Endothelial cell of umbilical vein (primary cell): ENCODE data around the gene SETD6. TPM values are rescaled to one million over a fixed set of nuclear protein-coding genes. Genes with fewer than 3 reads are reported as not detected.

ENCODE experiments used
- BruUV-seq: library from RNA; stranded (reverse); fragments of 400-500 nt; replicated peaks from 2 replicates; lab custom pipeline; 2021; lab: Mats Ljungman, UMichigan
- CTCF ChIA-PET: fragments of 300-600, 350-600 bp; sonication (Branson Sonifier 250); formaldehyde crosslinking; loops from one replicate; lab custom pipeline; 2021; ENCODE audit warnings: antibody characterized with exemption, inconsistent platforms; lab: Charles Lee
- POLR2A ChIA-PET: fragments of 300-600, 350-600 bp; sonication (Branson Sonifier 250); formaldehyde crosslinking; loops from one replicate; lab custom pipeline; 2021; ENCODE audit warnings: antibody characterized with exemption, inconsistent platforms; lab: Charles Lee
- DNase-seq: peaks from one replicate; pipeline ENCODE4 v3.0.0-alpha.2; 2011; ENCODE audit warnings: low read depth, low spot score
- FAIRE-seq: peaks from 2 replicates; lab custom pipeline; 2011; peaks lifted over from hg19 to GRCh38; lab: Jason Lieb, UNC
- H2AFZ ChIP-seq: 2 replicates; pipeline ENCODE4 v1.6.0; 2012; ENCODE audit warnings: low read depth, low read length, control low read depth, inconsistent platforms
- H3K27ac ChIP-seq: 2 replicates; pipeline ENCODE4 v1.5.1; 2011; ENCODE audit warnings: low read depth, mild to moderate bottlenecking, control low read depth, low read length, moderate library complexity; ENCODE audit not compliant: insufficient read depth
- H3K27me3 ChIP-seq, 2 experiments: 2 replicates each; pipeline versions ENCODE4 v1.6.0 to v1.6.1; 2011; ENCODE audit warnings: low read length in 2 of 2, mixed read lengths in 1 of 2; ENCODE audit not compliant: control insufficient read depth in 2 of 2, insufficient read depth in 2 of 2
- H3K36me3 ChIP-seq, 2 experiments: 2 replicates in 1 of 2; 3 replicates in 1 of 2; pipeline ENCODE4 v1.5.1; 2011; ENCODE audit warnings: low read length in 2 of 2, mild to moderate bottlenecking in 1 of 2, moderate library complexity in 1 of 2; ENCODE audit not compliant: control insufficient read depth in 2 of 2, insufficient read depth in 2 of 2; ENCODE audit errors: extremely low read depth in 1 of 2
- H3K4me1 ChIP-seq: 3 replicates; pipeline ENCODE4 v1.5.1; 2011; ENCODE audit warnings: mild to moderate bottlenecking, low read length; ENCODE audit not compliant: control insufficient read depth, insufficient read depth; ENCODE audit errors: extremely low read depth
- H3K4me2 ChIP-seq: 2 replicates; pipeline ENCODE4 v1.6.1; 2011; ENCODE audit warnings: low read length, control low read depth, mixed read lengths; ENCODE audit not compliant: insufficient read depth
- H3K4me3 ChIP-seq, 3 experiments: fragments of 200-600 bp in 1 of 3; sonication (generic), shearing (Covaris generic) in 1 of 3; replicated peaks in 1 of 3; 2 replicates each; pipeline ENCODE4 v1.5.1; 2011 to 2016; ENCODE audit warnings: control low read depth in 3 of 3, low read length in 3 of 3, mild to moderate bottlenecking in 2 of 3, inconsistent platforms in 1 of 3, low read depth in 1 of 3, moderate library complexity in 1 of 3; ENCODE audit not compliant: insufficient read depth in 1 of 3
- H3K79me2 ChIP-seq: 2 replicates; pipeline ENCODE4 v1.6.0; 2012; ENCODE audit warnings: low read length, inconsistent platforms; ENCODE audit not compliant: control insufficient read depth, insufficient read depth
- H3K9ac ChIP-seq: replicated peaks from 2 replicates; pipeline ENCODE3; 2011; ENCODE audit warnings: low read length, control low read depth; ENCODE audit not compliant: insufficient read depth; ENCODE audit errors: extremely low read depth
- H3K9me1 ChIP-seq: replicated peaks from 3 replicates; pipeline ENCODE4 v1.6.0; 2011; ENCODE audit warnings: mild to moderate bottlenecking, low read length; ENCODE audit not compliant: control insufficient read depth, insufficient read depth; ENCODE audit errors: extremely low read depth
- H3K9me3 ChIP-seq: replicated peaks from 2 replicates; pipeline ENCODE4 v1.5.1; 2012; ENCODE audit warnings: low read length, inconsistent platforms; ENCODE audit not compliant: control insufficient read depth, insufficient read depth
- H4K20me1 ChIP-seq: replicated peaks from 2 replicates; pipeline ENCODE3; 2011; ENCODE audit warnings: mild to moderate bottlenecking, low read length; ENCODE audit not compliant: control insufficient read depth, insufficient read depth; ENCODE audit errors: extremely low read depth
- CTCF ChIP-seq, 2 donors: IDR thresholded peaks; 1 replicate in 1 of 2; 2 replicates in 1 of 2; pipeline ENCODE4 v1.5.1; 2011; ENCODE audit warnings: low read length in 2 of 2, mild to moderate bottlenecking in 2 of 2, moderate library complexity in 2 of 2, control low read depth in 1 of 2, inconsistent platforms in 1 of 2, low read depth in 1 of 2; ENCODE audit not compliant: insufficient read depth in 1 of 2; ENCODE audit errors: extremely low read depth in 1 of 2
- EZH2 ChIP-seq: IDR thresholded peaks from 2 replicates; pipeline ENCODE4 v1.6.1; 2012; ENCODE audit warnings: borderline replicate concordance, low read depth, mild to moderate bottlenecking, moderate library complexity, low read length, inconsistent platforms; ENCODE audit not compliant: severe bottlenecking
- FOS ChIP-seq: IDR thresholded peaks from 2 replicates; pipeline ENCODE4 v1.6.1; 2011; ENCODE audit warnings: mild to moderate bottlenecking, low read length, moderate library complexity, borderline replicate concordance; ENCODE audit not compliant: insufficient read depth
- GATA2 ChIP-seq: IDR thresholded peaks from 2 replicates; pipeline ENCODE4 v1.7.0; 2011; ENCODE audit warnings: low read depth, mild to moderate bottlenecking, moderate library complexity, mixed read lengths, low read length; ENCODE audit not compliant: insufficient read length, insufficient read depth
- JUN ChIP-seq: IDR thresholded peaks from 2 replicates; pipeline ENCODE4 v1.6.1; 2011; ENCODE audit warnings: borderline replicate concordance, low read depth; ENCODE audit not compliant: insufficient read length, insufficient read depth
- MYC ChIP-seq: IDR thresholded peaks from one replicate; pipeline ENCODE4 v1.6.1; 2011; ENCODE audit warnings: mild to moderate bottlenecking, low read depth, low read length
- POLR2A ChIP-seq: IDR thresholded peaks from 2 replicates; pipeline ENCODE4 v1.6.1; 2012; ENCODE audit warnings: low read depth, mild to moderate bottlenecking, control low read depth, low read length
- POLR2AphosphoS5 ChIP-seq: IDR thresholded peaks from 2 replicates; pipeline ENCODE4 v1.6.1; 2012; ENCODE audit warnings: low read depth, mild to moderate bottlenecking, control low read depth, low read length, moderate library complexity; ENCODE audit not compliant: insufficient read depth
- dilution Hi-C: fragments of 300-500 bp; cut with MboI; formaldehyde crosslinking; loops from one replicate; pipeline ENCODE4 v1.15.0; 2019; ENCODE audit warnings: low sequenced_read_pairs; ENCODE audit not compliant: extremely low pct_ligation_motif_present
- intact Hi-C: fragments of 100-400 bp; cut with micrococcal nuclease; formaldehyde crosslinking; loops from one replicate; pipeline ENCODE4 v1.10.0; 2022
- polyA plus RNA-seq, 4 experiments: library from polyadenylated mRNA; depleted of rRNA in 3 of 4; stranded (reverse) in 3 of 4; unstranded in 1 of 4; fragments of >200 nt; gene quantifications; 2 replicates each; pipeline versions ENCODE4 v1.2.1 to v1.2.3, GENCODE V29; 2011 to 2012; ENCODE audit warnings: missing spikeins in 1 of 4
- total RNA-seq: library from RNA; stranded (reverse); gene quantifications from 2 replicates; pipeline ENCODE4 v1.2.3, GENCODE V29; 2021
- TF ChIP-seq, protein P1 (sequence below): IDR thresholded peaks from 2 replicates; pipeline ENCODE4 v1.6.1; 2011; ENCODE audit not compliant: insufficient read depth, insufficient read length

The SETD6 gene
- total and polyA plus RNA-seq, 2 donors (not counting 3 experiments of a cell fraction or from before 2014, with no cell fraction given) = 10.2 to 16.4 TPM

GRCh38 chr16:58518980-58519368 is 3.7 kb downstream of the SETD6 start:
- BruUV-seq = no TSS peak
- Histone ChIP-seq H3K27ac (no peak overlapping the region), H3K4me3 (no peak overlapping the region), H3K9me3 (no peaks in the 10 kb centered on the region), H3K27me3 (no peaks in the 10 kb centered on the region), H3K9me1 (no peaks in the 10 kb centered on the region), H3K4me1 (peaks cover 12% of the 10 kb centered on the region), H4K20me1 (no peaks in the 10 kb centered on the region), H2AFZ (no peak overlapping the region), H3K4me2 (no peak overlapping the region), H3K79me2 (no peaks in the 10 kb centered on the region), H3K9ac (no peak overlapping the region), H3K36me3 (peaks cover 28 to 47% of the 10 kb centered on the region in 2 experiments)
- dilution Hi-C loops = no loop called here
- DNase-seq = no peak
- FAIRE-seq = no peak
- CTCF ChIA-PET = interaction anchor here (0.7 to 3.4 kb wide), 7 partner anchors 18 to 237 kb away, joined by 3 to 13 read pairs (median 5); no protein-coding TSS in a partner anchor
- no peak for TF ChIP-seq CTCF (IDR thresholded peaks at IDR 0.05; ENCODE audit: extremely low read depth in 1 of 2, insufficient read depth in 1 of 2, low read depth in 1 of 2, low read length in 2 of 2)
- no peak for TF ChIP-seq GATA2
- TF ChIP-seq JUN = no peak
- no peak for TF ChIP-seq MYC
- TF ChIP-seq POLR2AphosphoS5 = no peak
- TF ChIP-seq EZH2 = no peak
- TF ChIP-seq POLR2A = no peak
- TF ChIP-seq FOS = no peak
- TF ChIP-seq, protein P1, sequence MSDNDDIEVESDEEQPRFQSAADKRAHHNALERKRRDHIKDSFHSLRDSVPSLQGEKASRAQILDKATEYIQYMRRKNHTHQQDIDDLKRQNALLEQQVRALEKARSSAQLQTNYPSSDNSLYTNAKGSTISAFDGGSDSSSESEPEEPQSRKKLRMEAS = no peak
- POLR2A ChIA-PET = no interaction called here
- intact Hi-C loops = loop anchor here (5.0 kb wide), 1 partner anchor 108 kb away; the partner anchor contains the start of gene CNOT1
